Stimulated activated CD4-positive, alpha-beta T cell treated with anti-CD3 and anti-CD28 coated beads, Interleukin-4, amount 100 ng/mL, for 1 hour (primary cell): ENCODE measurements around the gene TIMM10.

Experiments used
- DNase-seq: peaks from one replicate; pipeline ENCODE4 v3.0.0-alpha.2; 2020

The TIMM10 gene

DNA sequence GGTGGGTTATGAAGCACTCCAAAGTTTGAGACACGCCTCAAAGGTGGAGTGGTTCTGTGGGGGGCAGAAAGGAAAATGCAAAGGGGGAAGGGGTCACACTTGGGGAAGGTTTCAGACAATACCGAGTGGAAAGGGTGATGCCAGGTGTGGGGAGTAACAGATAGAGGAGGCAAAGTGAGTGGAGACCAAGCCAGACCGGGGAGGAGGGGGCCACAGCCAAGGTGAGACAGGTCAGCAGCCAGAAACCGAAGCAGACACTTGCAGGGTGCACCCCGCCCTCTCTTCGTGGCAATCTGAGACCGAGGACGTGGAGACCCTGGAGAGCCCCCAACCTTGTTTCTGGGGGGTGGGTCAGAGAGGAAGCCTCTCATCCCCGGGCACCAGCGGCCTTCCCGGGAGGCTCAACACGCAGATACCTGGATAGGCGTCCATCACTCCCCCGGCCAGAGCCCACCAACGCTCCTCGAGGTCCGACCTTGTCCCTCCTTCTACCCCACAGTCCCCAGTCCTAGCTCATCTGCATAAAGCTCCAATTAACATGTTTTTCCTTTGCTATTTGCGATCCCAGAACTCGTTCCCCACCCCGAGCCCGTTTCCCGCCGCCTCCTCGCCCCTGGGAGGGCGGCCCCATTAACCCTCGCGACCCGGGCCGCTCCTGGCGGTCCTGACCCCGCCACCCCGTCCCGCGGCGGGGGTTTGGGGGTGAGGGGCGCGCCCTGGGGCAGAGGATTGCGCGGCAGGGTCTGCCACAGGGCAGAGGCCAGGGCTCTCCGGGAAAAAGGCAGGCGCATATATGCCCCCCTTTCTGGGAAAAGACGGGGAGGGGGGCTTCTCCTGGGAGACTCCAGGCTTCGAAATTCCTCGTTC is 48.4 kb downstream of the TIMM10 start:
- DNase-seq = no peak

- no peak for DNase-seq
Observed at GRCh38 chr11:57481315-57481714, 49.2 kb downstream of the TIMM10 start.

- DNase-seq = peak; percentile 78
Observed at GRCh38 chr11:57480409-57481137, 50.0 kb downstream of the TIMM10 start.

DNA sequence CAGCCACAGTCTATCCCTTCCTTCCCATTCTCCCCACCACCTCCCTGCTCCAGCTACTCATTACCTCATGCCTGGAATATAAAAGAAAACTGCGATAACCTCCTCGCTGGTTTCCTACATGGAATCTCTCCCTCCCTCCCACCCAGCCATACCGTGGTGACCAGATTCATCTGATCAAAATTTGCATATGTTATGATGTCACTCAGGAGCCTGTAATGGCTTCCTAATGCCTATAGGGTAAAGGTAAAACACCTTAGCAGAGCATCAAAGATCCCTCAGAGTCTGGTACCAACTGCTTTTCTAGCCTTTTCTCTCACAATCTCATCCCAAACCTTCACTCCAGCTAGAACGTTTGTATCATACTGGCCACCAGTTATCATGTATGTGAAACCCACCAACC is 50.6 kb downstream of the TIMM10 start:
- no peak for DNase-seq

GRCh38 chr11:57479021-57479663 is 51.4 kb downstream of the TIMM10 start:
- no peak for DNase-seq
